Measurements from ENCODE around the gene CPSF6.
"Not testable (repeated sequence)": the region's sequence is repeated elsewhere in the genome, so short reads cannot be mapped to it uniquely, and the experiment has no call there.

The CPSF6 gene

GRCh38 chr12:69258655-69259054 is 19.3 kb downstream of the CPSF6 start:
- no peak for DNase-seq

GRCh38 chr12:69262264-69262974 is 23.1 kb downstream of the CPSF6 start:
- no peak for DNase-seq

GRCh38 chr12:69265205-69265604 is 25.8 kb downstream of the CPSF6 start:
- DNase-seq: no peak

- not testable (repeated sequence) for DNase-seq
These were observed 26.3 kb downstream of the CPSF6 start for GRCh38 chr12:69265633-69266032.

GRCh38 chr12:69266036-69266635 is 26.8 kb downstream of the CPSF6 start:
- peak in 1 of 2 experiments; percentile 15 for DNase-seq

- DNase-seq: no peak
These were observed 30.4 kb downstream of the CPSF6 start for GRCh38 chr12:69269736-69270135.

GRCh38 chr12:69272511-69272910 is 33.1 kb downstream of the CPSF6 start:
- DNase-seq: no peak

GRCh38 chr12:69274861-69275260 is 35.5 kb downstream of the CPSF6 start:
- DNase-seq: no peak

- DNase-seq: no peak
These were observed 36.1 kb downstream of the CPSF6 start for GRCh38 chr12:69275471-69275891.

GRCh38 chr12:69278814-69279782 is 39.7 kb downstream of the CPSF6 start:
- DNase-seq: no peak

GRCh38 chr12:69284131-69284530 is 44.8 kb downstream of the CPSF6 start:
- DNase-seq: peak; percentile 67 to 74

- no peak for DNase-seq
These were observed 48.2 kb downstream of the CPSF6 start for GRCh38 chr12:69287556-69287955.

- DNase-seq: peak; percentile 77 to 91
These were observed 51.3 kb downstream of the CPSF6 start for GRCh38 chr12:69290545-69291277.

GRCh38 chr12:69291278-69291593 is 51.9 kb downstream of the CPSF6 start:
- DNase-seq: no peak

- DNase-seq: no peak
These were observed 58.8 kb downstream of the CPSF6 start for GRCh38 chr12:69298133-69298532.

- DNase-seq: no peak
These were observed 59.6 kb downstream of the CPSF6 start for GRCh38 chr12:69298947-69299346.

- DNase-seq: no peak
These were observed 64.9 kb downstream of the CPSF6 start for GRCh38 chr12:69304284-69304683.

- no peak for DNase-seq
These were observed 70.1 kb downstream of the CPSF6 start for GRCh38 chr12:69309461-69309860.

- DNase-seq: no peak
These were observed 73.8 kb downstream of the CPSF6 start for GRCh38 chr12:69313209-69313608.

GRCh38 chr12:69316784-69317183 is 77.4 kb downstream of the CPSF6 start:
- DNase-seq: not testable (repeated sequence)

- peak in 1 of 2 experiments; percentile 25 for DNase-seq
These were observed 77.9 kb downstream of the CPSF6 start for GRCh38 chr12:69317233-69317632.

- no peak for DNase-seq
These were observed 78.9 kb downstream of the CPSF6 start for GRCh38 chr12:69318225-69318624.

GRCh38 chr12:69321351-69321750 is 82.0 kb downstream of the CPSF6 start:
- no peak for DNase-seq

Measured in NCI-H2081 (cell line).